Activated CD4-positive, alpha-beta T cell treated with anti-CD3 and anti-CD28 coated beads for 24 hours (primary cell): Measurements from ENCODE around the gene PSME3IP1.
"Not testable (repeated sequence)": the region's sequence is repeated elsewhere in the genome, so short reads cannot be mapped to it uniquely, and the experiment has no call there.

ENCODE experiments used
- DNase-seq, 2 donors: peaks; one replicate each; pipeline ENCODE4 v3.0.0-alpha.2; 2020; ENCODE audit warnings: low read depth in 2 of 2

PSME3IP1 gene

GRCh38 chr16:57196753-57197152 is 10.9 kb upstream of the PSME3IP1 start:
- no peak for DNase-seq

- no peak for DNase-seq
Measured at GRCh38 chr16:57196286-57196685, 10.4 kb upstream of the PSME3IP1 start.

- no peak for DNase-seq
Measured at GRCh38 chr16:57194512-57194911, 8.7 kb upstream of the PSME3IP1 start.

GRCh38 chr16:57192720-57193486 is 7.1 kb upstream of the PSME3IP1 start:
- DNase-seq, result no peak

- no peak for DNase-seq
Measured at GRCh38 chr16:57192146-57192545, 6.3 kb upstream of the PSME3IP1 start.

- no peak for DNase-seq
Measured at GRCh38 chr16:57191056-57191571, 5.3 kb upstream of the PSME3IP1 start.

- no peak for DNase-seq
Measured at GRCh38 chr16:57190136-57190535, 4.3 kb upstream of the PSME3IP1 start.

GRCh38 chr16:57189527-57189926 is 3.7 kb upstream of the PSME3IP1 start:
- not testable (repeated sequence) for DNase-seq

GRCh38 chr16:57188711-57189002 is 2.8 kb upstream of the PSME3IP1 start:
- no peak for DNase-seq

- DNase-seq, result not testable (repeated sequence)
Measured at GRCh38 chr16:57187902-57188710, 2.3 kb upstream of the PSME3IP1 start.

GRCh38 chr16:57186872-57187854 is 1.3 kb upstream of the PSME3IP1 start:
- DNase-seq, result no peak

GRCh38 chr16:57185446-57185944 is 344 bp downstream of the PSME3IP1 start:
- DNase-seq, result peak; percentile 3 to 18

- no peak for DNase-seq
Measured at GRCh38 chr16:57184887-57185445, 873 bp downstream of the PSME3IP1 start.

GRCh38 chr16:57184113-57184512 is 1.7 kb downstream of the PSME3IP1 start:
- DNase-seq, result no peak

GRCh38 chr16:57179215-57179828 is 6.5 kb downstream of the PSME3IP1 start:
- no peak for DNase-seq

GRCh38 chr16:57178793-57179212 is 7.0 kb downstream of the PSME3IP1 start:
- DNase-seq, result no peak

GRCh38 chr16:57178196-57178595 is 7.6 kb downstream of the PSME3IP1 start:
- no peak for DNase-seq

- DNase-seq, result no peak
Measured at GRCh38 chr16:57175896-57176295, 9.9 kb downstream of the PSME3IP1 start.

GRCh38 chr16:57172721-57173290 is 13.0 kb downstream of the PSME3IP1 start:
- DNase-seq, result no peak

- no peak for DNase-seq
Measured at GRCh38 chr16:57169327-57169726, 16.5 kb downstream of the PSME3IP1 start.
